ENCODE data around the gene TSTD1. TPM values are rescaled to one million over a fixed set of nuclear protein-coding genes. Genes with fewer than 3 reads are reported as not detected.
A peak's percentile ranks its signal among the peaks of the same experiment; 100 is the strongest.

TSTD1 gene
- total RNA-seq, 1 experiment from 2014 or later, result 24.8 TPM

GRCh38 chr1:161013488-161014230 is 25.1 kb downstream of the TSTD1 start:
- TF ChIP-seq, protein P1, sequence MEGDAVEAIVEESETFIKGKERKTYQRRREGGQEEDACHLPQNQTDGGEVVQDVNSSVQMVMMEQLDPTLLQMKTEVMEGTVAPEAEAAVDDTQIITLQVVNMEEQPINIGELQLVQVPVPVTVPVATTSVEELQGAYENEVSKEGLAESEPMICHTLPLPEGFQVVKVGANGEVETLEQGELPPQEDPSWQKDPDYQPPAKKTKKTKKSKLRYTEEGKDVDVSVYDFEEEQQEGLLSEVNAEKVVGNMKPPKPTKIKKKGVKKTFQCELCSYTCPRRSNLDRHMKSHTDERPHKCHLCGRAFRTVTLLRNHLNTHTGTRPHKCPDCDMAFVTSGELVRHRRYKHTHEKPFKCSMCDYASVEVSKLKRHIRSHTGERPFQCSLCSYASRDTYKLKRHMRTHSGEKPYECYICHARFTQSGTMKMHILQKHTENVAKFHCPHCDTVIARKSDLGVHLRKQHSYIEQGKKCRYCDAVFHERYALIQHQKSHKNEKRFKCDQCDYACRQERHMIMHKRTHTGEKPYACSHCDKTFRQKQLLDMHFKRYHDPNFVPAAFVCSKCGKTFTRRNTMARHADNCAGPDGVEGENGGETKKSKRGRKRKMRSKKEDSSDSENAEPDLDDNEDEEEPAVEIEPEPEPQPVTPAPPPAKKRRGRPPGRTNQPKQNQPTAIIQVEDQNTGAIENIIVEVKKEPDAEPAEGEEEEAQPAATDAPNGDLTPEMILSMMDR (IDR thresholded peaks at IDR 0.05; ENCODE audit: insufficient read depth in 1 of 2, low read depth in 1 of 2, low read length in 1 of 2, severe bottlenecking in 1 of 2, unreplicated experiment in 1 of 2), result no peak
- no TSS peak for BruUV-seq (replicated peaks)
- Mint-ChIP-seq H3K4me3 (ENCODE audit: unreplicated experiment) (peak overlapping the region; percentile 72), H3K27me3 (ENCODE audit: insufficient read depth, unreplicated experiment) (no peaks in the 10 kb centered on the region), H3K9me3 (ENCODE audit: unreplicated experiment) (no peaks in the 10 kb centered on the region), H3K4me1 (ENCODE audit: low read depth, unreplicated experiment) (peaks cover 42% of the 10 kb centered on the region), H3K36me3 (ENCODE audit: insufficient read depth, unreplicated experiment) (peaks cover 58% of the 10 kb centered on the region), H3K27ac (ENCODE audit: unreplicated experiment) (peak overlapping the region; percentile 97)
- peaks cover 2% of the 10 kb centered on the region for H3K36me3 ChIP-seq (ENCODE audit: control insufficient read depth, insufficient read depth, low read length)
- peaks cover 64% of the 10 kb centered on the region for H3K4me1 ChIP-seq
- H3K9me3 ChIP-seq, result no peaks in the 10 kb centered on the region
- POLR2A ChIA-PET, result interaction anchor here (0.8 to 1.1 kb wide), 2 partner anchors 16 to 23 kb away, joined by 4 to 8 read pairs; no protein-coding TSS in a partner anchor
- CTCF ChIA-PET, result interaction anchor here (0.5 to 1.3 kb wide), 6 partner anchors 8 to 84 kb away, joined by 3 to 9 read pairs (median 4); partner anchors contain the start of genes TSTD1 and USF1
- DNase-seq, result peak; percentile 95 to 97
- peak overlapping the region; percentile 11; the same call in 1 of the 2 replicates for H3K4me3 ChIP-seq (ENCODE audit: low read depth, low read length)
- intact Hi-C loops (cut with micrococcal nuclease; ENCODE audit: unreplicated experiment), result loop anchor here (1.0 kb wide), 2 partner anchors 8 to 16 kb away; partner anchors contain the start of gene F11R
- H3K27me3 ChIP-seq (replicated peaks; ENCODE audit: control insufficient read depth, insufficient read depth, low read length), result no peaks in the 10 kb centered on the region

- CTCF ChIA-PET, result interaction anchor here (0.5 to 1.3 kb wide), 6 partner anchors 9 to 85 kb away, joined by 3 to 9 read pairs (median 4); partner anchors contain the start of genes TSTD1 and USF1
- Mint-ChIP-seq H3K36me3 (ENCODE audit: insufficient read depth, unreplicated experiment) (peaks cover 61% of the 10 kb centered on the region), H3K4me1 (ENCODE audit: low read depth, unreplicated experiment) (peaks cover 38% of the 10 kb centered on the region), H3K4me3 (ENCODE audit: unreplicated experiment) (peak overlapping the region; percentile 72), H3K27ac (ENCODE audit: unreplicated experiment) (peak overlapping the region; percentile 97), H3K9me3 (ENCODE audit: unreplicated experiment) (no peaks in the 10 kb centered on the region), H3K27me3 (ENCODE audit: insufficient read depth, unreplicated experiment) (no peaks in the 10 kb centered on the region)
- intact Hi-C loops (cut with micrococcal nuclease; ENCODE audit: unreplicated experiment), result loop anchor here (1.0 kb wide), 2 partner anchors 8 to 16 kb away; partner anchors contain the start of gene F11R
- no peak for DNase-seq
- Histone ChIP-seq H3K27me3 (replicated peaks; ENCODE audit: control insufficient read depth, insufficient read depth, low read length) (no peaks in the 10 kb centered on the region), H3K4me3 (ENCODE audit: low read depth, low read length) (peak overlapping the region; percentile 11), H3K4me1 (peaks cover 64% of the 10 kb centered on the region), H3K36me3 (ENCODE audit: control insufficient read depth, insufficient read depth, low read length) (peaks cover 2% of the 10 kb centered on the region), H3K9me3 (no peaks in the 10 kb centered on the region)
- TF ChIP-seq, protein P1 (IDR thresholded peaks at IDR 0.05; ENCODE audit: insufficient read depth in 1 of 2, low read depth in 1 of 2, low read length in 1 of 2, severe bottlenecking in 1 of 2, unreplicated experiment in 1 of 2), result no peak
- POLR2A ChIA-PET, result interaction anchor here (1.1 kb wide), 1 partner anchor 16 kb away, joined by 8 read pairs; no protein-coding TSS in a partner anchor
- BruUV-seq (replicated peaks), result TSS peak; percentile 14
Observed at GRCh38 chr1:161013131-161013487, 25.7 kb downstream of the TSTD1 start.

DNA sequence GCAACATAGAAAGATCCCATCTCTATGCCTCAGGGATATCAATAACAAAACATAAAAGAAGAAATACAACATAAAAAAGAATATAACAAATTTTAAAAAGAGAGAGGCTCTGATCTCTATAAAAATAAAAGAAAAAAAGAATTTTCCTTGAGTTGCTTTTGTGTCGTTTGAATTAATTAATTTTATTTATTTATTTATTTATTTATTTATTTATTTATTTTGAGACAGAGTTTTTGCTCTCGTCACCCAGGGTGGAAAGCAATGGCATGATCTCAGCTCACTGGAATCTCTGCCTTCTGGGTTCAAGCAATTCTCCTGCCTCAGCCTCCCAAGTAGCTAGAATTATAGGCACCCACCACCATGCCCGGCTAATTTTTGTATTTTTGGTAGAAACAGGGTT is 26.3 kb downstream of the TSTD1 start:
- H3K4me1 Mint-ChIP-seq (ENCODE audit: low read depth, unreplicated experiment), result peaks cover 38% of the 10 kb centered on the region

More for the DNA sequence above, 26.3 kb downstream of the TSTD1 start:
- TF ChIP-seq, protein P1 (IDR thresholded peaks at IDR 0.05; ENCODE audit: insufficient read depth in 1 of 2, low read depth in 1 of 2, low read length in 1 of 2, severe bottlenecking in 1 of 2, unreplicated experiment in 1 of 2), result no peak
- DNase-seq, result no peak
- Mint-ChIP-seq H3K36me3 (ENCODE audit: insufficient read depth, unreplicated experiment) (peaks cover 65% of the 10 kb centered on the region), H3K27ac (ENCODE audit: unreplicated experiment) (no peak overlapping the region), H3K4me3 (ENCODE audit: unreplicated experiment) (no peak overlapping the region), H3K27me3 (ENCODE audit: insufficient read depth, unreplicated experiment) (no peaks in the 10 kb centered on the region), H3K9me3 (ENCODE audit: unreplicated experiment) (no peaks in the 10 kb centered on the region)
- H3K4me1 ChIP-seq, result peaks cover 64% of the 10 kb centered on the region
- intact Hi-C loops (cut with micrococcal nuclease; ENCODE audit: unreplicated experiment), result no loop called here
- H3K4me3 ChIP-seq (ENCODE audit: low read depth, low read length), result no peak overlapping the region
- CTCF ChIA-PET, result no interaction called here
- H3K36me3 ChIP-seq (ENCODE audit: control insufficient read depth, insufficient read depth, low read length), result peaks cover 2% of the 10 kb centered on the region
- POLR2A ChIA-PET, result no interaction called here
- BruUV-seq (replicated peaks), result no TSS peak
- H3K27me3 ChIP-seq (replicated peaks; ENCODE audit: control insufficient read depth, insufficient read depth, low read length), result no peaks in the 10 kb centered on the region
- H3K9me3 ChIP-seq, result no peaks in the 10 kb centered on the region

Data from Caco-2 (cell line).